Esophagus muscularis mucosa (tissue), 3 donors: ENCODE data around the gene PDZD11.

Experiments
- POLR2A ChIP-seq: fragments of 450-650 bp; IDR thresholded peaks from one replicate; pipeline ENCODE4 v1.6.1; 2017; ENCODE audit warnings: antibody characterized with exemption, moderate library complexity, mild to moderate bottlenecking, low read depth
- POLR2AphosphoS5 ChIP-seq, 2 donors: sonication (generic); formaldehyde crosslinking; IDR thresholded peaks; one replicate each; pipeline ENCODE4 v1.6.1; 2017; ENCODE audit warnings: antibody characterized with exemption in 2 of 2
- TF ChIP-seq, protein P1 (sequence below), 3 experiments: fragments of 200-600 bp in 2 of 3; fragments of 450-650 bp in 1 of 3; sonication (generic) in 2 of 3; IDR thresholded peaks; one replicate each; pipeline ENCODE4 v1.5.1; 2017 to 2019; ENCODE audit warnings: antibody characterized with exemption in 3 of 3, mild to moderate bottlenecking in 2 of 3, moderate library complexity in 1 of 3

- TF ChIP-seq, protein P1, sequence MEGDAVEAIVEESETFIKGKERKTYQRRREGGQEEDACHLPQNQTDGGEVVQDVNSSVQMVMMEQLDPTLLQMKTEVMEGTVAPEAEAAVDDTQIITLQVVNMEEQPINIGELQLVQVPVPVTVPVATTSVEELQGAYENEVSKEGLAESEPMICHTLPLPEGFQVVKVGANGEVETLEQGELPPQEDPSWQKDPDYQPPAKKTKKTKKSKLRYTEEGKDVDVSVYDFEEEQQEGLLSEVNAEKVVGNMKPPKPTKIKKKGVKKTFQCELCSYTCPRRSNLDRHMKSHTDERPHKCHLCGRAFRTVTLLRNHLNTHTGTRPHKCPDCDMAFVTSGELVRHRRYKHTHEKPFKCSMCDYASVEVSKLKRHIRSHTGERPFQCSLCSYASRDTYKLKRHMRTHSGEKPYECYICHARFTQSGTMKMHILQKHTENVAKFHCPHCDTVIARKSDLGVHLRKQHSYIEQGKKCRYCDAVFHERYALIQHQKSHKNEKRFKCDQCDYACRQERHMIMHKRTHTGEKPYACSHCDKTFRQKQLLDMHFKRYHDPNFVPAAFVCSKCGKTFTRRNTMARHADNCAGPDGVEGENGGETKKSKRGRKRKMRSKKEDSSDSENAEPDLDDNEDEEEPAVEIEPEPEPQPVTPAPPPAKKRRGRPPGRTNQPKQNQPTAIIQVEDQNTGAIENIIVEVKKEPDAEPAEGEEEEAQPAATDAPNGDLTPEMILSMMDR (IDR thresholded peaks at IDR 0.05): no peak
- TF ChIP-seq POLR2A: no peak
- no peak for TF ChIP-seq POLR2AphosphoS5 (IDR thresholded peaks at IDR 0.05)
Measured at GRCh38 chrX:70244881-70245280, 44.8 kb downstream of the PDZD11 start.
